Endothelial cell (in vitro differentiated cells): ENCODE data around the gene KRTAP10-3. TPM values are rescaled to one million over a fixed set of nuclear protein-coding genes. Genes with fewer than 3 reads are reported as not detected.

Experiments
- DNase-seq: peaks from one replicate; pipeline ENCODE4 v3.0.0; 2021; ENCODE audit warnings: low spot score
- H3K27ac Mint-ChIP-seq: one replicate; pipeline ENCODE4 v1.8.0; 2021; ENCODE audit warnings: mixed read lengths, inconsistent platforms; ENCODE audit not compliant: unreplicated experiment
- H3K27me3 Mint-ChIP-seq: one replicate; pipeline ENCODE4 v1.8.0; 2021; ENCODE audit warnings: mild to moderate bottlenecking, moderate library complexity, mixed read lengths, inconsistent platforms; ENCODE audit not compliant: unreplicated experiment
- H3K36me3 Mint-ChIP-seq: one replicate; pipeline ENCODE4 v1.8.0; 2021; ENCODE audit warnings: mild to moderate bottlenecking, low read depth, mixed read lengths, inconsistent platforms; ENCODE audit not compliant: unreplicated experiment
- H3K4me1 Mint-ChIP-seq: one replicate; pipeline ENCODE4 v1.8.0; 2021; ENCODE audit warnings: mild to moderate bottlenecking, mixed read lengths, inconsistent platforms; ENCODE audit not compliant: unreplicated experiment
- H3K4me3 Mint-ChIP-seq: one replicate; pipeline ENCODE4 v1.8.0; 2021; ENCODE audit warnings: mild to moderate bottlenecking, mixed read lengths, inconsistent platforms; ENCODE audit not compliant: unreplicated experiment
- H3K9me3 Mint-ChIP-seq: one replicate; pipeline ENCODE4 v1.8.0; 2021; ENCODE audit warnings: mixed read lengths, inconsistent platforms; ENCODE audit not compliant: unreplicated experiment
- CTCF ChIP-seq: fragments of 200-600 bp; sonication (generic); IDR thresholded peaks from one replicate; pipeline ENCODE4 v1.5.0; 2021; ENCODE audit warnings: antibody characterized with exemption; ENCODE audit not compliant: unreplicated experiment
- total RNA-seq: library from RNA; stranded (reverse); fragmentation: NEBNext Ultra II Directional; extraction: Animal tissue kit (Norgen Biotek cat#: 25700); gene quantifications from one replicate; pipeline ENCODE4 v1.2.1, GENCODE V29; 2021; ENCODE audit not compliant: unreplicated experiment

KRTAP10-3 gene
- total RNA-seq, 1 donor from 2014 or later: not detected

GRCh38 chr21:44537930-44538911 lies 20.4 kb downstream of the KRTAP10-3 start:
- no peak for DNase-seq
- no peak for TF ChIP-seq CTCF
- no peak overlapping the region for H3K4me3 Mint-ChIP-seq
- no peaks in the 10 kb centered on the region for H3K4me1 Mint-ChIP-seq
- H3K36me3 Mint-ChIP-seq: peaks cover 8% of the 10 kb centered on the region
- no peak overlapping the region for H3K27ac Mint-ChIP-seq
- H3K27me3 Mint-ChIP-seq: peaks cover 10% of the 10 kb centered on the region
- no peaks in the 10 kb centered on the region for H3K9me3 Mint-ChIP-seq

- no peak for TF ChIP-seq CTCF
Measured at GRCh38 chr21:44535963-44536362, 22.6 kb downstream of the KRTAP10-3 start.

GRCh38 chr21:44534688-44535087 lies 23.9 kb downstream of the KRTAP10-3 start:
- Mint-ChIP-seq H3K27me3 (peaks cover 13% of the 10 kb centered on the region), H3K4me3 (no peak overlapping the region), H3K36me3 (peaks cover 10% of the 10 kb centered on the region), H3K27ac (no peak overlapping the region), H3K9me3 (no peaks in the 10 kb centered on the region), H3K4me1 (no peaks in the 10 kb centered on the region)
- no peak for TF ChIP-seq CTCF
- DNase-seq: no peak

More at GRCh38 chr21:44535963-44536362, 22.6 kb downstream of the KRTAP10-3 start:
- Mint-ChIP-seq H3K4me3 (no peak overlapping the region), H3K27ac (no peak overlapping the region), H3K4me1 (no peaks in the 10 kb centered on the region), H3K27me3 (peaks cover 13% of the 10 kb centered on the region), H3K9me3 (no peaks in the 10 kb centered on the region), H3K36me3 (peaks cover 5% of the 10 kb centered on the region)
- no peak for DNase-seq

- TF ChIP-seq CTCF: no peak
- Mint-ChIP-seq H3K27ac (no peak overlapping the region), H3K4me3 (no peak overlapping the region), H3K36me3 (peaks cover 10% of the 10 kb centered on the region), H3K4me1 (no peaks in the 10 kb centered on the region), H3K9me3 (no peaks in the 10 kb centered on the region), H3K27me3 (peaks cover 13% of the 10 kb centered on the region)
- no peak for DNase-seq
Measured at GRCh38 chr21:44533891-44534627, 24.5 kb downstream of the KRTAP10-3 start.
